Esophagus muscularis mucosa (tissue), 3 donors: ENCODE measurements around the gene LTA.

Experiments
- POLR2A ChIP-seq: fragments of 450-650 bp; IDR thresholded peaks from one replicate; pipeline ENCODE4 v1.6.1; 2017; ENCODE audit warnings: antibody characterized with exemption, moderate library complexity, mild to moderate bottlenecking, low read depth
- TF ChIP-seq, protein P1 (sequence below), 3 experiments: fragments of 200-600 bp in 2 of 3; fragments of 450-650 bp in 1 of 3; sonication (generic) in 2 of 3; IDR thresholded peaks; one replicate each; pipeline ENCODE4 v1.5.1; 2017 to 2019; ENCODE audit warnings: antibody characterized with exemption in 3 of 3, mild to moderate bottlenecking in 2 of 3, moderate library complexity in 1 of 3

DNA sequence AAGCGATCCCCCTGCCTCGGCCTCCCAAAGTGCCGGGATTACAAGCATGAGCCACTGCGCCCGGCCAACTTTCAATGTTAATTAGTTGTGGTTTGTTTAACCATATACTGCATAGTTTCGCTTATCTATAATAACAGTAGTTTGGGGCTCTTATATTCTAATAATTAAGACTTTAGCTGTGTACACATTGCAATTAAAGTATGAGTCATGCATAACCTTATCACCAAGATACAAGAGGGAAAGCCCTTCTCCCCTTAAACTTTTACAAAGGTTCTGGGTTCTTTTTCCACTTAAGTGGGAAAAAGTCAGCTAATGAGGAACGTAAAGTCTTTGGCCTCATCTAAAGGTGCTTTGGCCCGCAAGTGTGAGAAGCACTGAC lies 46.5 kb upstream of the LTA start:
- TF ChIP-seq, protein P1, sequence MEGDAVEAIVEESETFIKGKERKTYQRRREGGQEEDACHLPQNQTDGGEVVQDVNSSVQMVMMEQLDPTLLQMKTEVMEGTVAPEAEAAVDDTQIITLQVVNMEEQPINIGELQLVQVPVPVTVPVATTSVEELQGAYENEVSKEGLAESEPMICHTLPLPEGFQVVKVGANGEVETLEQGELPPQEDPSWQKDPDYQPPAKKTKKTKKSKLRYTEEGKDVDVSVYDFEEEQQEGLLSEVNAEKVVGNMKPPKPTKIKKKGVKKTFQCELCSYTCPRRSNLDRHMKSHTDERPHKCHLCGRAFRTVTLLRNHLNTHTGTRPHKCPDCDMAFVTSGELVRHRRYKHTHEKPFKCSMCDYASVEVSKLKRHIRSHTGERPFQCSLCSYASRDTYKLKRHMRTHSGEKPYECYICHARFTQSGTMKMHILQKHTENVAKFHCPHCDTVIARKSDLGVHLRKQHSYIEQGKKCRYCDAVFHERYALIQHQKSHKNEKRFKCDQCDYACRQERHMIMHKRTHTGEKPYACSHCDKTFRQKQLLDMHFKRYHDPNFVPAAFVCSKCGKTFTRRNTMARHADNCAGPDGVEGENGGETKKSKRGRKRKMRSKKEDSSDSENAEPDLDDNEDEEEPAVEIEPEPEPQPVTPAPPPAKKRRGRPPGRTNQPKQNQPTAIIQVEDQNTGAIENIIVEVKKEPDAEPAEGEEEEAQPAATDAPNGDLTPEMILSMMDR (IDR thresholded peaks at IDR 0.05): no peak
- TF ChIP-seq POLR2A: no peak
